SK-N-SH (cell line): ENCODE data around the gene ZNF417. TPM values are rescaled to one million over a fixed set of nuclear protein-coding genes. Genes with fewer than 3 reads are reported as not detected.
A peak's percentile ranks its signal among the peaks of the same experiment; 100 is the strongest.

Source experiments
- CTCF ChIA-PET: fragments of 300-600, 350-600 bp; formaldehyde crosslinking; extraction: SDS; loops from one replicate; lab custom pipeline; 2021; lab: Yijun Ruan, JAX
- POLR2A ChIA-PET: fragments of 350-600 bp; sonication (Branson Sonifier 250); formaldehyde crosslinking; extraction: SDS; loops from one replicate; lab custom pipeline; 2020; ENCODE audit warnings: antibody characterized with exemption, inconsistent platforms; lab: Yijun Ruan, JAX
- DNase-seq: peaks from one replicate; pipeline ENCODE4 v3.0.0; 2012
- H2AFZ ChIP-seq: fragments of 200-600 bp; sonication (generic); 2 replicates; pipeline ENCODE4 v1.8.1; 2016; ENCODE audit warnings: antibody characterized with exemption, mild to moderate bottlenecking, low read depth
- H3F3A ChIP-seq: fragments of 200-600 bp; sonication (generic); replicated peaks from 2 replicates; pipeline ENCODE3; 2016; ENCODE audit warnings: antibody characterized with exemption, mild to moderate bottlenecking; ENCODE audit not compliant: insufficient read depth
- H3K27ac ChIP-seq, 2 experiments: fragments of 200-500 bp in 1 of 2; fragments of 200-600 bp in 1 of 2; sonication (Bioruptor generic) in 1 of 2; sonication (generic), shearing (Covaris generic) in 1 of 2; 2 replicates each; pipeline versions ENCODE4 v1.5.1 to v1.6.1; 2014 to 2016; ENCODE audit warnings: low read depth in 2 of 2, inconsistent platforms in 1 of 2, low read length in 1 of 2, mild to moderate bottlenecking in 1 of 2, mixed read lengths in 1 of 2
- H3K27me3 ChIP-seq: fragments of 200-600 bp; sonication (generic), shearing (Covaris generic); 2 replicates; pipeline ENCODE4 v1.6.1; 2016; ENCODE audit warnings: mixed run types; ENCODE audit not compliant: insufficient read depth
- H3K36me3 ChIP-seq, 2 experiments: fragments of 200-500 bp in 1 of 2; fragments of 200-600 bp in 1 of 2; sonication (Bioruptor generic) in 1 of 2; sonication (generic) in 1 of 2; replicated peaks in 1 of 2; 2 replicates each; pipeline versions ENCODE3 to v1.5.1; 2014 to 2016; ENCODE audit warnings: low read length in 1 of 2, mild to moderate bottlenecking in 1 of 2; ENCODE audit not compliant: insufficient read depth in 2 of 2, control insufficient read depth in 1 of 2
- H3K4me1 ChIP-seq, 2 experiments: fragments of 200-500 bp in 1 of 2; fragments of 200-600 bp in 1 of 2; sonication (Bioruptor generic) in 1 of 2; sonication (generic), shearing (Covaris generic) in 1 of 2; 2 replicates each; pipeline versions ENCODE4 v1.5.1 to v1.6.1; 2014 to 2016; ENCODE audit warnings: low read depth in 1 of 2, low read length in 1 of 2, mixed run types in 1 of 2; ENCODE audit not compliant: insufficient read depth in 2 of 2, control insufficient read depth in 1 of 2
- H3K4me2 ChIP-seq: fragments of 200-600 bp; sonication (generic), shearing (Covaris generic); 2 replicates; pipeline ENCODE4 v1.6.1; 2017; ENCODE audit warnings: mixed run types
- H3K4me3 ChIP-seq, 2 experiments: fragments of 200-500 bp in 1 of 2; fragments of 200-600 bp in 1 of 2; sonication (Bioruptor generic) in 1 of 2; sonication (generic), shearing (Covaris generic) in 1 of 2; 2 replicates each; pipeline versions ENCODE4 v1.5.1 to v1.8.1; 2014 to 2016; ENCODE audit warnings: low read depth in 2 of 2, inconsistent platforms in 1 of 2, low read length in 1 of 2, mild to moderate bottlenecking in 1 of 2, mixed read lengths in 1 of 2, moderate library complexity in 1 of 2
- H3K79me2 ChIP-seq: fragments of 200-600 bp; sonication (generic); 2 replicates; pipeline ENCODE4 v1.8.1; 2017; ENCODE audit warnings: mild to moderate bottlenecking; ENCODE audit not compliant: insufficient read depth
- H3K9ac ChIP-seq: fragments of 200-600 bp; sonication (generic); 2 replicates; pipeline ENCODE4 v1.6.1; 2017; ENCODE audit warnings: mixed run types
- H3K9me2 ChIP-seq: fragments of 200-600 bp; sonication (generic); 2 replicates; pipeline ENCODE4 v1.6.1; 2017; ENCODE audit warnings: mixed run types
- H3K9me3 ChIP-seq: fragments of 200-600 bp; sonication (generic); 2 replicates; pipeline ENCODE4 v1.6.1; 2017; ENCODE audit warnings: mixed run types, mild to moderate bottlenecking, moderate library complexity
- H4K20me1 ChIP-seq: fragments of 200-600 bp; sonication (generic); 2 replicates; pipeline ENCODE4 v1.6.1; 2017; ENCODE audit warnings: mild to moderate bottlenecking, mixed run types; ENCODE audit not compliant: insufficient read depth
- CHD2 ChIP-seq: fragments of 150-350 bp; IDR thresholded peaks from 2 replicates; pipeline ENCODE4 v1.6.1; 2018; ENCODE audit warnings: low read length; ENCODE audit not compliant: partially characterized antibody
- ELF1 ChIP-seq: IDR thresholded peaks from 2 replicates; pipeline ENCODE4 v1.4.0; 2012
- EP300 ChIP-seq, 2 experiments: IDR thresholded peaks; 2 replicates each; pipeline versions ENCODE4 v1.4.0 to v1.6.1; 2012; ENCODE audit warnings: borderline replicate concordance in 1 of 2, low read depth in 1 of 2, low read length in 1 of 2
- FOSL2 ChIP-seq: IDR thresholded peaks from 2 replicates; pipeline ENCODE4 v1.4.0; 2012; ENCODE audit warnings: low read depth, mild to moderate bottlenecking, moderate library complexity, borderline replicate concordance
- FOXJ3 ChIP-seq: sonication (generic); formaldehyde crosslinking; IDR thresholded peaks from 2 replicates; pipeline ENCODE4 v1.5.1; 2020; ENCODE audit warnings: mild to moderate bottlenecking, missing genetic modification reagents
- FOXM1 ChIP-seq: IDR thresholded peaks from 2 replicates; pipeline ENCODE4 v1.4.0; 2012; ENCODE audit warnings: low read depth, mild to moderate bottlenecking
- GABPA ChIP-seq: IDR thresholded peaks from 2 replicates; pipeline ENCODE4 v1.4.0; 2012; ENCODE audit warnings: low read depth, mild to moderate bottlenecking
- GATA2 ChIP-seq: sonication (generic); formaldehyde crosslinking; IDR thresholded peaks from 2 replicates; pipeline ENCODE4 v1.5.0; 2020; ENCODE audit warnings: mild to moderate bottlenecking, missing genetic modification reagents
- JUND ChIP-seq: IDR thresholded peaks from 2 replicates; pipeline ENCODE4 v1.4.0; 2012
- MEF2A ChIP-seq: IDR thresholded peaks from 2 replicates; pipeline ENCODE4 v1.4.0; 2012; ENCODE audit warnings: low read depth, borderline replicate concordance
- MXI1 ChIP-seq: IDR thresholded peaks from 2 replicates; pipeline ENCODE4 v1.6.1; 2012; ENCODE audit warnings: mild to moderate bottlenecking, low read depth, low read length, improper control_type of control experiment
- POLR2AphosphoS5 ChIP-seq: IDR thresholded peaks from 2 replicates; pipeline ENCODE4 v1.6.1; 2012; ENCODE audit warnings: low read depth, low read length
- RAD21 ChIP-seq: IDR thresholded peaks from 2 replicates; pipeline ENCODE4 v1.6.1; 2012; ENCODE audit warnings: mild to moderate bottlenecking, low read length
- RCOR1 ChIP-seq: fragments of 150-350 bp; IDR thresholded peaks from 2 replicates; pipeline ENCODE4 v1.6.1; 2017; ENCODE audit warnings: antibody characterized with exemption, low read length
- RFX5 ChIP-seq: IDR thresholded peaks from 2 replicates; pipeline ENCODE4 v1.6.1; 2012; ENCODE audit warnings: mild to moderate bottlenecking, improper control_type of control experiment, low read length
- RXRA ChIP-seq: IDR thresholded peaks from 2 replicates; pipeline ENCODE4 v1.4.0; 2012; ENCODE audit warnings: low read depth, mild to moderate bottlenecking, borderline replicate concordance
- SMC3 ChIP-seq: IDR thresholded peaks from 2 replicates; pipeline ENCODE4 v1.6.1; 2012; ENCODE audit warnings: low read depth, low read length, improper control_type of control experiment
- TCF12 ChIP-seq: IDR thresholded peaks from 2 replicates; pipeline ENCODE4 v1.4.0; 2012
- WGBS: methylation state at CpG from one replicate; pipeline ENCODE4 v1.1.6; 2017; ENCODE audit warnings: low lambda C conversion rate; 5-methylcytosine and 5-hydroxymethylcytosine counted together
- polyA plus RNA-seq, 3 experiments: library from polyadenylated mRNA; depleted of rRNA; stranded (reverse); fragments of >200 nt; gene quantifications; 2 replicates each; pipeline ENCODE4 v1.2.3, GENCODE V29; 2012
- TF ChIP-seq, protein P1 (sequence below): fragments of 200-600 bp; sonication (generic); IDR thresholded peaks from 2 replicates; pipeline ENCODE4 v1.6.1; 2017; ENCODE audit warnings: antibody characterized with exemption, mild to moderate bottlenecking, moderate library complexity
- TF ChIP-seq, protein P2 (sequence below): IDR thresholded peaks from 2 replicates; pipeline ENCODE4 v1.4.0; 2012; ENCODE audit warnings: low read depth, borderline replicate concordance
- TF ChIP-seq, protein P3 (sequence below): IDR thresholded peaks from 2 replicates; pipeline ENCODE4 v1.4.0; 2012; ENCODE audit warnings: low read depth

ZNF417 gene
- polyA plus RNA-seq, 1 of the 3 experiments (the other 2 are of a cell fraction) = 1.7 TPM

DNA sequence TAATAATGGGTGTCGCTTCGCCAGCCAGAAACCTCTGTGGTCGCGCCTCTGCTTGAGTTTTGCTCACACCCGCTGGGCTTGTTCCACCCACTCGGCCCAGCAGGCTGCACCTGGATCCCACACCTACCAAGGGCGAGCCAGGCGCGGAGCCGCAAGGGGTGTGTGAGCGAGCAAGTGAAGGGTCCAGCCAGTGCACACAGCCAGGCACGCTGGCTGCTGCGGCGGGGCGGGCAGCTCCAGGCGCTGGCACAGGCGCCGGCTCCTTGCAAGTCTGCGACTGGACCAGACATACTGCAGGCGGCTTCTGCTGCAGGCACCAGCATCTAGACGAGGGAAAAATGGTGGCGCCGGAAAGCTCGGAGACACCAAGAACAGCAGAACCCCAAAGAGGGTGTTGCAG is 32.9 kb upstream of the ZNF417 start:
- Histone ChIP-seq H3F3A (no peaks in the 10 kb centered on the region), H4K20me1 (no peaks in the 10 kb centered on the region), H3K27me3 (no peaks in the 10 kb centered on the region), H3K9ac (no peak overlapping the region), H3K36me3 (peaks cover 0 to 3% of the 10 kb centered on the region in 2 experiments), H3K79me2 (peaks cover 32% of the 10 kb centered on the region), H3K4me2 (no peak overlapping the region), H3K4me1 (peaks cover 0 to 7% of the 10 kb centered on the region in 2 experiments; a peak in 3 of 4 replicates), H3K9me2 (no peaks in the 10 kb centered on the region), H3K4me3 (no peak overlapping the region), H3K27ac (no peak overlapping the region), H3K9me3 (no peaks in the 10 kb centered on the region), H2AFZ (no peak overlapping the region)
- DNase-seq = no peak
- ChIA-PET CTCF (no interaction called here), POLR2A (no interaction called here)
- TF ChIP-seq POLR2AphosphoS5 (no peak), CHD2 (no peak), RAD21 (no peak), MXI1 (no peak), GATA2 (CRISPR knock-in tag) (no peak), FOSL2 (no peak), JUND (no peak), RXRA (no peak), GABPA (no peak), TCF12 (no peak), RCOR1 (no peak), ELF1 (no peak), MEF2A (no peak), RFX5 (no peak)
- TF ChIP-seq, protein P1, sequence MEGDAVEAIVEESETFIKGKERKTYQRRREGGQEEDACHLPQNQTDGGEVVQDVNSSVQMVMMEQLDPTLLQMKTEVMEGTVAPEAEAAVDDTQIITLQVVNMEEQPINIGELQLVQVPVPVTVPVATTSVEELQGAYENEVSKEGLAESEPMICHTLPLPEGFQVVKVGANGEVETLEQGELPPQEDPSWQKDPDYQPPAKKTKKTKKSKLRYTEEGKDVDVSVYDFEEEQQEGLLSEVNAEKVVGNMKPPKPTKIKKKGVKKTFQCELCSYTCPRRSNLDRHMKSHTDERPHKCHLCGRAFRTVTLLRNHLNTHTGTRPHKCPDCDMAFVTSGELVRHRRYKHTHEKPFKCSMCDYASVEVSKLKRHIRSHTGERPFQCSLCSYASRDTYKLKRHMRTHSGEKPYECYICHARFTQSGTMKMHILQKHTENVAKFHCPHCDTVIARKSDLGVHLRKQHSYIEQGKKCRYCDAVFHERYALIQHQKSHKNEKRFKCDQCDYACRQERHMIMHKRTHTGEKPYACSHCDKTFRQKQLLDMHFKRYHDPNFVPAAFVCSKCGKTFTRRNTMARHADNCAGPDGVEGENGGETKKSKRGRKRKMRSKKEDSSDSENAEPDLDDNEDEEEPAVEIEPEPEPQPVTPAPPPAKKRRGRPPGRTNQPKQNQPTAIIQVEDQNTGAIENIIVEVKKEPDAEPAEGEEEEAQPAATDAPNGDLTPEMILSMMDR = no peak
- WGBS = 79% methylated on average over 15 of the region's 24 CpGs

DNA sequence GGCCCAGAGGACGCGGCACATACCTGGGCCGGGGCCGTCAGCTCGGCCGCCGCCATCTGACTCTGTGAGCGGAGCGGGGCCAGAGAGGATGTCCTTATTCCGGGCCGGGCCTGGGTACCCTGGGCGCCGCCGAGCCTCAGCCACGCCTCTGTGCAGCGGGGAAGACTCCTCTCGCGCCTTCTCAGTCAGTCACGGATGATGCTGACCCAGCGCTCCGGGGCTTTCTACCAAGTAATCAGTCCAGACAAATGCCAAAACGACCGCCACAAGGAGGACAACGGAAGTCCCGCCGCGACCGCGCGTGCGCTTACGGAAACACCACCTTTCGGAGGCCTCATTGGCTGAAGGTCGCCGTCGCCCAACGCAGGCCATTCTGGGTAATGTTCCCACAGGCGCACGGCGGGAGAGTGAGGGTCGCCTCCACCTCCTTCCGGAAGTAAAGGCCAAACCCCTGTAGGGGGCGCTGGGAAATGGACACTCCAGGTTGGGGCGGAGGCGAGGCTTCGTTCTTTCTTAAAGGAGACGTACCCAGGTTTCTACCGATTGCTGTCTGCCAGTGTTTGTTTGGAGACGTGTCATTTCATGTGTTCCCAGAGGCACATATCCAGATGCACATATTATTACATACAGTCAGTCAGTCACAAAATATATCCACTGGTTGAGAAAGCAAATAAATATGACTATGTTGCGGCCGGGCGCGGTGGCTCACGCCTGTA is 31.2 kb upstream of the ZNF417 start, which contains the start of gene ZNF256:
Gene ZNF256, minus strand, starts transcription at position 288 of the 716 bp plus-strand sequence. Its CDS starts 232 bp downstream, at position 56.
- Histone ChIP-seq H3K9me2 (no peaks in the 10 kb centered on the region), H3K4me1 (peaks cover 0 to 7% of the 10 kb centered on the region in 2 experiments; a peak in 3 of 4 replicates), H3K9me3 (no peaks in the 10 kb centered on the region), H4K20me1 (no peaks in the 10 kb centered on the region), H3K9ac (peak within 1 kb of the TSS; percentile 81), H3K4me2 (peak within 1 kb of the TSS; percentile 94), H3K27me3 (no peaks in the 10 kb centered on the region), H3K36me3 (peaks cover 14 to 15% of the 10 kb centered on the region in 2 experiments), H3K4me3 (peak within 1 kb of the TSS; percentile 88 to 97), H3F3A (no peaks in the 10 kb centered on the region), H3K79me2 (peaks cover 49% of the 10 kb centered on the region), H2AFZ (peak within 1 kb of the TSS; percentile 98), H3K27ac (peak within 1 kb of the TSS; percentile 53 to 64; a peak in 2 of 4 replicates)
- ChIA-PET POLR2A (no interaction called here), CTCF (no interaction called here)
- DNase-seq = peak; percentile 97
- WGBS = 14% methylated on average over 32 of the region's 54 CpGs
- TF ChIP-seq GATA2 (CRISPR knock-in tag) (no peak), POLR2AphosphoS5 (peak; percentile 35; the same call in 1 of the 2 replicates), CHD2 (peak; percentile 86), FOXJ3 (CRISPR knock-in tag) (no peak), RAD21 (peak; percentile 36), SMC3 (0 out of 2 replicates have a peak, but pooled peaks have one; percentile 3), FOXM1 (no peak), FOSL2 (no peak), MXI1 (peak; percentile 74), TCF12 (no peak), ELF1 (peak; percentile 87), EP300 (IDR thresholded peaks at IDR 0.05; ENCODE audit: borderline replicate concordance in 1 of 2, low read depth in 1 of 2, low read length in 1 of 2) (no peak)
- TF ChIP-seq, protein P2, sequence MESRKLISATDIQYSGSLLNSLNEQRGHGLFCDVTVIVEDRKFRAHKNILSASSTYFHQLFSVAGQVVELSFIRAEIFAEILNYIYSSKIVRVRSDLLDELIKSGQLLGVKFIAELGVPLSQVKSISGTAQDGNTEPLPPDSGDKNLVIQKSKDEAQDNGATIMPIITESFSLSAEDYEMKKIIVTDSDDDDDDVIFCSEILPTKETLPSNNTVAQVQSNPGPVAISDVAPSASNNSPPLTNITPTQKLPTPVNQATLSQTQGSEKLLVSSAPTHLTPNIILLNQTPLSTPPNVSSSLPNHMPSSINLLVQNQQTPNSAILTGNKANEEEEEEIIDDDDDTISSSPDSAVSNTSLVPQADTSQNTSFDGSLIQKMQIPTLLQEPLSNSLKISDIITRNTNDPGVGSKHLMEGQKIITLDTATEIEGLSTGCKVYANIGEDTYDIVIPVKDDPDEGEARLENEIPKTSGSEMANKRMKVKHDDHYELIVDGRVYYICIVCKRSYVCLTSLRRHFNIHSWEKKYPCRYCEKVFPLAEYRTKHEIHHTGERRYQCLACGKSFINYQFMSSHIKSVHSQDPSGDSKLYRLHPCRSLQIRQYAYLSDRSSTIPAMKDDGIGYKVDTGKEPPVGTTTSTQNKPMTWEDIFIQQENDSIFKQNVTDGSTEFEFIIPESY = no peak
- TF ChIP-seq, protein P1 = peak; percentile 59
- TF ChIP-seq, protein P3, sequence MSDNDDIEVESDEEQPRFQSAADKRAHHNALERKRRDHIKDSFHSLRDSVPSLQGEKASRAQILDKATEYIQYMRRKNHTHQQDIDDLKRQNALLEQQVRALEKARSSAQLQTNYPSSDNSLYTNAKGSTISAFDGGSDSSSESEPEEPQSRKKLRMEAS = peak; percentile 74
